Activated CD8-positive, alpha-beta memory T cell treated with anti-CD3 and anti-CD28 coated beads, Interleukin-2, amount 50 U/mL, for 48 hours (primary cell): ENCODE results near the gene PACRG.

Source experiments
- DNase-seq: peaks from one replicate; pipeline ENCODE4 v3.0.0-alpha.2; 2020

The PACRG gene

GRCh38 chr6:163095401-163095800 lies 367.6 kb downstream of the PACRG start:
- DNase-seq: no peak

- DNase-seq: no peak
Observed at GRCh38 chr6:163098827-163099479, 371.2 kb downstream of the PACRG start.

GRCh38 chr6:163099621-163100171 lies 371.9 kb downstream of the PACRG start:
- DNase-seq: no peak

- no peak for DNase-seq
Observed at GRCh38 chr6:163100259-163100658, 372.5 kb downstream of the PACRG start.

GRCh38 chr6:163113358-163113962 lies 385.7 kb downstream of the PACRG start:
- no peak for DNase-seq

- no peak for DNase-seq
Observed at GRCh38 chr6:163118941-163119340, 391.2 kb downstream of the PACRG start.

- DNase-seq: no peak
Observed at GRCh38 chr6:163120223-163120622, 392.4 kb downstream of the PACRG start.

- DNase-seq: no peak
Observed at GRCh38 chr6:163121270-163121669, 393.5 kb downstream of the PACRG start.

GRCh38 chr6:163122365-163122764 lies 394.6 kb downstream of the PACRG start:
- no peak for DNase-seq

- DNase-seq: no peak
Observed at GRCh38 chr6:163123098-163123497, 395.3 kb downstream of the PACRG start.

- DNase-seq: no peak
Observed at GRCh38 chr6:163126741-163127140, 399.0 kb downstream of the PACRG start.

- no peak for DNase-seq
Observed at GRCh38 chr6:163127587-163127986, 399.8 kb downstream of the PACRG start.

GRCh38 chr6:163128324-163128723 lies 400.6 kb downstream of the PACRG start:
- DNase-seq: no peak

GRCh38 chr6:163132050-163132750 lies 404.4 kb downstream of the PACRG start:
- no peak for DNase-seq

GRCh38 chr6:163133017-163133416 lies 405.2 kb downstream of the PACRG start:
- no peak for DNase-seq

GRCh38 chr6:163133691-163134090 lies 405.9 kb downstream of the PACRG start:
- DNase-seq: no peak

GRCh38 chr6:163136681-163137397 lies 409.1 kb downstream of the PACRG start:
- DNase-seq: no peak

- no peak for DNase-seq
Observed at GRCh38 chr6:163137398-163137881, 409.7 kb downstream of the PACRG start.

- no peak for DNase-seq
Observed at GRCh38 chr6:163146036-163146435, 418.3 kb downstream of the PACRG start.

- DNase-seq: no peak
Observed at GRCh38 chr6:163147994-163148393, 420.2 kb downstream of the PACRG start.

- DNase-seq: no peak
Observed at GRCh38 chr6:163148451-163149278, 420.9 kb downstream of the PACRG start.

- DNase-seq: no peak
Observed at GRCh38 chr6:163149279-163149848, 421.6 kb downstream of the PACRG start.
